HG03025 (cell line): Measurements from ENCODE around the gene TMEM134.

Experiments
- ATAC-seq: cut with Tn5 transposase; IDR thresholded peaks from one replicate; pipeline ENCODE4 v1.9.1; 2021; ENCODE audit warnings: mild to moderate bottlenecking, moderate library complexity; ENCODE audit not compliant: unreplicated experiment, low FRiP score

The TMEM134 gene

DNA sequence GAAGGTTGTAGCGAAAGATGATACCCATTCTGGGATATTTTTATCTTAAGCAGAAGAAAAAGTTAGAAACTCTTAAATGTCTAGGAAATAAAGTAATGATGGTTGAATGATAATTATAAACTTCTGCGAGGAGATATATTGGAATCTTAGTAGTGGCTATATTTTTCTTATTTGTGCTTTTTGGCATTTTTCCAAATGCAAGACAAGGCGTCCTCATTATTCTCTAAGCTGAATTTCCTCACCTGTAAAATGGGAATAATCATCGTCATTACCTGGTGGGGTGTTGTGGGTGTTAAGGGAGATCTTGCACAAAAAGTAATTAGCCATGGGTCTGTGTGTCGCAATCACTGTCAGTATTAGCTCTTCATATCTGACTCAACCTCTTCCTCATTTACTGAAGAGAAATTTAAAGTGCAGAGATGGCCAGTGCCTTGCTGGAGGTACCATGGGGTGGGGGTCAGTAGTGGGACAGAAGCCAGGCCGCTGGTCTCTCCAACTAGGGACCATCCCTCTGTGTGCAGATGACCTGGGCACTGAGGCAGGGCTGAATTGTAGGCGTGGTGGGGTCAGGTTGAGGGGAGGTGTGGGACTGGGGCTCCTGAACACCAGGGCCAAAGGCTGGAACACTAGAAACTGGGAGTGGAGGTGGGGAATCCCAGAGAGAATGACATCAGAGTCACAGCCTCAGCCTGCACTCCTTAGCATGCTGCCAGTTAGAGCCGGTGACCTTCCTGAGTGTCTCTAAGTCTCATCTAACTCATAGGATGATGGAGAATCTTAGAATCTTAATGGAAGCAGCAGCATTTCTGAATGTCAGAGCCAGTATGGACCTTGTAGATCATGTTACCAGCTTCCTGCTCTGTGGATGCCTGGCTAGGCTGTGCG lies 32.0 kb upstream of the TMEM134 start:
- ATAC-seq = no peak

DNA sequence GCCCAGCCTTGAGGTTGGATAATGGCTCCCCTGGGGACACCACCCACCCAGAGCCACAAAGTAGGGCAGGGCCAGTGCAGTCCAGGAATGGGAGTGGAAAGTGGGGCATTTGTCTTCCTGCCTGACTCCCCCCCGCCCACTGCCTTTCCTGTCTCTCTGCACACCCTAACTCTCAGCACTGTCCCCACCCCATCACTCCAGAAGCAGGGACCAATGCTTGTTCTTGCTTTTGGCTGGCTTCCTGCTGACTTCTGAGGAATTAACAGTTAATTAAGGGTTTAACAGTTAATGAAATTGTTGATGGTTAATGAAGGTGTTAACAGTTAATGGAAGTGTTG lies 31.4 kb upstream of the TMEM134 start:
- no peak for ATAC-seq

DNA sequence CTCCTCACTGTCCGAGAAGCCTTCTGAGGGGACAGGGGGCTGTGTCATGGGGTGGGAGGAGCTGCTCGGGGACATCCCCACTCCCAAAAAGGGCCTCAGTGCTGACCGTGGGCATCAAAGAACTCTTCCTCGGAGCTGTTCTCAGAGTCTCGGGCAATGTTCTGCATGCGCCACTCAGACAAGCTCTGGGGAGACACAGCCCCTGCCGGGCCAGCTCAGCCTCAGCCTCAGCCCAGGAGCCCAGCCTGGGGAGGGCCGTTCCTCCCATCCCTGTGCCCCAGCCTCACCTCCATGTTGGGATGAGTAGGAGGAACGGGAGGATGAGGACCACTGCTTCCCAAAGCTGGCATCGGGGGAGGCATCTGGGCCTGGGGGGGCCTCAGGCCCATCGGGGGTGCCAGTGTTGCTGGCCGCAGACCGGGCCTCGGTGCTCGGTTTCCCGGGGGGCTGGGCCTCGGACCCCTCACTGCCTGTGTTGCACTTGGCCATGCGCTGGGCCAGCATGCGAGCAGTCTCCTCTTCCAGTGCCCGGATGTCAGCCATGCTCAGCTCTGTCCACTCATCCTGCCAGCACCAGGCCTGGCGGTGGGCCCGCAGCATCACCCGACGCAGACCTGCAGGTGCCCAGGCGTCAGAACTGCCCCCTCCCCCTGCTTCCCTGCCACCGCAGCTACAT lies 30.9 kb upstream of the TMEM134 start:
- ATAC-seq = no peak

DNA sequence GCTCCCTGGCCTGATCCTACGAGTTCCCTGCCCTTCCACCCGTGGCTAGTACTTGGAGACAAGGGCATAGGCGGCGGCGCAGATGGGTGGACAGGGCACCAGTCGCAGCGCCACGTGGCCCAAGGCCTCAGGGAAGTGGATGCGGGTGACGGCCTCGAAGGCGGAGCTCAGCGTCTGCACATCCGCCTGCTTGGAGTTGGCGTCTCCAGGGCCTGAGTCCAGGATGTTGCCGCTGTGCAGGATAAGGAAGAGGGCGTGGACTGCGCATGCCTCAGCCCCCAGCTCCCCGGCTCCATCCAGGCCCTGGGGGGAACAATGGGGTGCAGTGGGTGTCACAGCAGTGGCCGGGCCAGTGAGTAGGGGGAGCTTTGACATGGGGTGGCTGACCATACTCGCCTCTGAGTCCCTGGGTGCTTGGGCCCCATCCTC lies 29.5 kb upstream of the TMEM134 start:
- ATAC-seq = no peak

DNA sequence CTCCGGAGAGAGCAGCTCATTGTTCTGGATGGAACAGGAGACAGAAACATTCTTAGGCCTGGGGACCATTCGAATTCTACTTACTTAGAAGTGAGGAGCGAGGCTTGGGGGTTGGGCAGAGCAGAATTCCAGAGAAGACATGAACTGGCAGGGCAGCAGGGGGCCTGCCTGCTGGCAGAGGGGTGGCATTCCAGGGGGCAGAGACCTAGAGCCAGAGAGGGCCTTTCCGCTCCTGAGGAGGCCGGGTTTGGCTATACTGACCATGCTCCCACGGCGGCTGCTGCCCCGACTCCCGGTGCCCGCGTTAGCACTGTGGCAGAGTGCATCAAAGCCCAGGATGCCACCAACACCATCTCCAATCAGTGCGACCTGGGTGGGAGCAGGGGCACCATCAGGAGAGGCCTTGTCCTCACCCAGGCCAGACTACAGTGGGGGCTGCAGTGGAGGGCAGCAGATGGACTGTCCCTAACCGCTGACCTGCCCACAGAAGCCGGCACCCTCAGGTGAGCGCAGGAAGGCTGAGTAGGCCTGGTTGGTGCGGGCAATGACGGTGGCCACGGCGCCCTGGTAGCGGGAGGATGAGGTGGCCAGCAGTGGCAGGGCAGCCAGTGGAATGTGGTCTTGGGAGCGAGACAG lies 28.7 kb upstream of the TMEM134 start:
- no peak for ATAC-seq

DNA sequence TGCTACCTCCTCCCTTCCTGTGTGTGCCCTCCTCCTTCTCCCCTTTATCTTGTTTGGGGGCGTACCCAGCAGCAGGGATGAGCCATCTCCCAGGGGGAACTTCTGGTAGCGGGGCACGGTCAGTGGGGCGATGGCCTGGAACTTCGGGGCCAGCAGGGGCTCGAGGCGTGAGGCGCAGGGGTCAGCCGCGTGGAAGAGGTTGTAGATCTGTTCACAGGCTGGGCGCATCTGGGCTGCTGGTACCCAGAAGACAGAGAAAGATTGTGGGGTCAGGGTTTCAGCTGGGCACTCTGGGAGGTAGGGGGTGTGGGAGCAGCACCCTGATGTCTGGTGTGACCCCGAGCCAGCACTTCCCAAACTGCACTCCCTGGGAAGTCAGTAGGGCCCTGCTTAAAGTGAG lies 27.1 kb upstream of the TMEM134 start:
- ATAC-seq = no peak

DNA sequence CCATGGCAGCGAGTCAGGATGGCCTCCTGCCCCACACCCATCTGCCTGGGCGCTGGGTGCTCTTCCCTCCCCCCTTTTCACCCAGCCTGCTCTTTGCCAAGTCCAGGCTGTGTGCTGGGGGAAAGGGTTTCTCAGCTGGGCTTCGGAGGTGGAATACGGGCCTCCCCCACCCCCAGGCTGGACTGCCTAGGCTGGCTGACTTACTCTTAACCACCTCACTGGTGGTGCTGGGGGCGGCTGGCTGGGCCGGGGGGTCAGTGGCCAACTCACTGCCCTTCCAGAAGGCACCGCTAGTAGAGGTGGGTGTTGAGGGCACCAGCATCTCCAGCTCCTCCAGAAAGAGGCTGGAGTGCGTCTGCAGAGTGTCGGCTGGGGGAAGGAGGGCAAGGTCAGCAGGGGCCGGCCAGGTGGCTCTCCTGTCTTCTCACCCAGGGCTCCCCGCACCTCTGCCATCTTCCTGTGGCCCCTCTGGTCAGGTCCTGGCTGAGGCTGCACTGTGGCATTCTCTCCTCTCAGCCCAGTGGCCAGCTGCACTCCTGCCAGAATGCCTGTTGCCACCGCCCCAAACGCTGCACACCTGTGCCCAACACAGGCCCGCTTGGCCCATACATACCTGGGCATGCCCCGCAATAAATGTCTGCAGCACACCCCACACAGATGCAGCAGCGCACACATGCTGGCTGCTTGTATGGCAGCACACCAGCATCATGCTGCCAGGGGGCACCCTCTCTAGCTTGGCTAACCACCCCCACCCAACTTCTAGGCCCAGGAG lies 26.4 kb upstream of the TMEM134 start:
- ATAC-seq = no peak

DNA sequence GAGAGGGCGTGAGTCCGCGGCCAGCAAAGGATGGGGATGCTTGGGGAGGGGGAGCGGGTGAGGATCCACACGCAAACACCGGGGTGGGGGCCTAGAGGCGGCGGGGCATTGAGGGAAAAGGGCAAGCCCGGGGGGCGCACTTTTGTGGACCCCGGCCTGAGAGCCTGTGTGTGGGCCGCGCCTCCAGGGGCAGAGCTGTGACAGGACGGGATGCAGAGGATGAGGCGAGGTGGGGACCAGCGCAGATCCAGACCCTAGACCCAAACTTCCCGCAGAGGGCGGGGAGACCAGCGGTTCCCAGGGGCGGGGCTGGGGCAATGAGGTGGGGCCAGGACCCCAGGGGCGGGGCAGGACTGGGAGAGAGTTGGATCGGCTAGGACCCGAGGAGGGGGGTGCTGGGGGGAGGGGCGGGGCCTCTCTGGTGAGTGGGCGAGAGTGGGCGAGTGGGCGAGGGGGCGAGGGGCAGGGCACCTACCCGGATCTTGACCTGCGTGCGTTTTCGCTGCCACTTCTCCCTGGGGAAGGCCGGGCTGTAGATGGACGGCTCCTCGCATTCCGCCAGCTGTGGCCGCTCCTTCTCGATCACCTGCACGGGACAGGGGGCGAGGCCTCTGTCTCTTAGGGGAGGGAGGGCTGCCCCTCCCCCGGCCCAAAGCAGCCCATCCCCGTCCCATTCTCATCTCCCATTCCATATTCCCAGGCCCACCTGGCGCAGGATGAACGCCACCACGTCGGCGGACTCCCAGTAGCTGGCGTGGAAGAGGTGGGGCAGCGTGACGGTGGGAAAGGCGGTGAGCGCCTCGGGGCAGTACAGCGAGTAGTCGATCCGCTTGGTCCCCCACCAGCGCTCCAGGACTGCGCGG lies 25.6 kb upstream of the TMEM134 start:
- no peak for ATAC-seq

DNA sequence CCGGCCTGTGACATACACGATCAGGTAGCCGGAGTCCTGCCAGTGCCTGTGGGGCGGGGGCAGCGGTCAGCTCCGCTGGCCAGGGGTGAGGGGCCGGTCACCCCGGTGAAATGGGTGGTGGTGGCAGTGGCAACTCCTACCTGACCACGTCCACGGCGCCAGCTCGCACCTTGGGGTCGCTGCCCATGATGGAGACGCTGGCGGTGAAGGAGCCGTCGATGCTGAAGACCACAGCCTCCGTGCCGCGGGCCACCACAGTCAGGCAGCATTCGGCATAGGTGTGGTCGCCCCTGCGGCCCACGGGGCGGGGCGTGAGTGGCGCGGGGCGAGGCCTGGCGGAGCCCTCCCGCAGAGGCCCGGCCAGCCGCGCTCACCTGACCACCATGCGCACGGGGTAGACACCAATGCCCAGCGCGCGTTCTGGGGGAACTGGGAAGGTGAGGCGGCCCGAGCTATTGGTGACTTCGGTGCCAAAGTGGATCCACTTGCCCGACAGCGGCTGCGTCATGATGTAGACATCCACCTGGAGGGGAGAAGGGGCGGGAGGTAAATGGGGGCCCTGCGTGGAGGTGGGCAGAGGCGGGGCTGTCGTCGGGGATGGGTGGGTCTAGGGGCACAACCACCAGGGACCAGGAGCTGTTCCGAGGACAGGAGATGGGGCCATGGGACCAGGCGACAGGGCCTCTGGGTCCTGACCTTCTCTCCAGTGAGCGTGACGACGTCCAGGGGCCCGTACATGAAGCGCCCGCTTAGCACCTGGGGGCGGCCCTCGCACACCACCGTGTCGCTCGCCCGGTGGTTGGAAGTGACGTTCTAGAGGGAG lies 24.7 kb upstream of the TMEM134 start:
- no peak for ATAC-seq

DNA sequence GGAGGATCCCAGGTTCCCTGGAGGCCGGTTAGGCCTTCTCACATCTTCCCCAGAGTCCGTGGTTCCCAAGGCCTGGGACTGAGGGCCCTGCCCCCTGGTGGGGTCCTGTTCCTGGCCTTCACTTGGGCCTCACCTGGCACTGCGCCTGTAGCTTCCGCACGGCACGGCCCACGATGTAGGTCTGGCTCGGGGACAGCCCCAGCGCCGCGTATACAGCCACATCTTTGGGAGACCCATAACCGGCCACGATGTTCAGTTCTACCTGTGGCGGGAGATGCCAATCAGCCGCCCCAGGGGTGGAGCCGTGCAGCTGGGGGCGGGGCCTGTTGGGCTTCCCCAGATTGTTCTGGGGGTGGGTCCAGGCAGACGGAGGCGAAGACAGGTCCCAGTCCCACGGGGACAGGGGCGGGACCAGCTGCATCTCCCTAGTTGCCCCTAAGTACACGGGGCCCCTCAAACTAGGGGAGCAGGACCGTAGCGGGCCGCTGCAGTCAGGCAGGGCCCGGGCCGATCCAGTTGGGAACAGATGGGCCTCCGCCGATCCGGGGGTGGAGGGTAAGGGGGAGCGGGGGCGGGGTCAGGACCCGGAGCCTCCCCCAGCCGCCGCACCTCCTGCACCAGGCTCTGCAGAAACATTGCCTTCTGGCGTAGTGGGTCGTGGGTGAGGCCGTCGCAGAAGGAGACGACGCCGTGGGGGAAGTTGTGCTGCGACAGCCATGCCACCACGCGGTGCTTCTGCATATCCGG lies 23.9 kb upstream of the TMEM134 start:
- ATAC-seq = no peak

DNA sequence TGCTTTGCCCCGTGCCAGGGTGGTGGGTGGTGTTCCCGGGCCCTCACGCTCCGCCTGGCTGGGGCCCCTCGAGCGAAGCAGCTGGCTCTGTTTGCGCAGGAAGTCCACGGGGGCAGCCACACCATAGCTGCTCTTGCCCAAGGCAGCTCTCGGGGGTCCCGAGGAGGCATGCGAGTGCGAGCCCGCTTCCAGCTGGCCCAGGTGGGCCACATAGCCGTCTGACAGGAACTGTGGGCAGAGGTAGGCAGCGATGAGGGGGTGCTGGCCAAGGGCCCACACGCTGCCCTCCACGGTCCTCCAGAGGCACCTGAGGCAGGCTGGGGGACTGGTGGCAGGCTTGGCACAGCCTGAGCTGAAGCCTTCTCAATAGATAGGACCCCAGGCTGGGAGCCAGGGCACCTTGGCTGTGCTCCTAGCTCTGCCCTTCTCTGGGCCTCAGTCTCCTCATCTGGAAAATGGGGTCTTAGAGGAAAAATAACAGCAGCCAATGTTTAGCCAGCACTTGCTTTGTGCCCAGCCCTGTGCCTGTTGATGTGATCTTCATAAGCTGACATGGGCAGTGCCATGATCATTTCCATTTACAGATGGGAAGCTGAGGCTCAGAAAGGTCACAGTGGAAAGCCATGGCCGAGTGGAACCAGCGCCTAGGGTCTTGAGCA lies 23.1 kb upstream of the TMEM134 start:
- no peak for ATAC-seq

DNA sequence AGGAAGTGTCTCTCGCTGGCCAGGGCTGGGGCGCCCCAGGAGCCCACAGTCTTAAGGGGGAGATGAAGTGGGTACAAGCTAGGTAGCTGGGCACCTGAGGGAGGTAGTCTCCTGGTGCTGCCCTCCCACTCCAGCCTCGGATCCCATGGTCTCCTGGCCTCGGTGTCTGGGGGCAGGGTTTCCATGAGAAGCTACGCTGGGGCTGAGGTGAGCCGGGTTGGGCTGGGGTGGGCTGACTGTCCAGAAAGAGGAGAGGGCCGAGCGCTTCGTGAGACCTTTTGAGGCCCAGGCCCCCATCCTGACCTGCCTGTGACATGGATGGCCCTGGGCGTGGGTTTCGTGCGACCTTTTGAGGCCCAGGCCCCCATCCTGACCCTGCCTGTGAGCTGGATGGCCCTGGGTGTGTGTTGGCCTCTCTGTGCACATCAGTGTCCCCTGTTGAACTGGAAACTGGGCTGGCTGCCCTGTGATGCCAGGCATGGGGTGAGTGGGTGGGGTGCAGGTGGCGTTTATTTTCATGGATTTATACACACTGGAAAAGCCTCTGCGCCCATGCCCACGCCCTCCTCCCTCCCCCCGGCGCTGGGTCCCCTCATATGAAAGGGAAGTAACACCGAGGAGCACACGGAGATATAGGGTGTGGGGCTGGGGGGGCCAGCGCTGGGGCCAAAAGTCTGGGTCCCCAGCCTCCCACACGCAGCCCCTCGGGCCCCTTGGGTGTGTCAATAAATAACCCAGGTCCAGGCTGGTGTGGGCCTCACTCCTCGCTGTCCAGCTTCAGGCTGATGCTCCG lies 22.4 kb upstream of the TMEM134 start:
- no peak for ATAC-seq

DNA sequence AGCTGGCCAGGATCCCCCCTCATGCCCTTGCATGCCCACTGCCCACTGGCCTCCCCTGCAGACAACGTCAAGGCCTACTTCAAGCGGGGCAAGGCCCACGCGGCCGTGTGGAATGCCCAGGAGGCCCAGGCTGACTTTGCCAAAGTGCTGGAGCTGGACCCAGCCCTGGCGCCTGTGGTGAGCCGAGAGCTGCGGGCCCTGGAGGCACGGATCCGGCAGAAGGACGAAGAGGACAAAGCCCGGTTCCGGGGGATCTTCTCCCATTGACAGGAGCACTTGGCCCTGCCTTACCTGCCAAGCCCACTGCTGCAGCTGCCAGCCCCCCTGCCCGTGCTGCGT lies 21.6 kb upstream of the TMEM134 start:
- ATAC-seq = no peak

DNA sequence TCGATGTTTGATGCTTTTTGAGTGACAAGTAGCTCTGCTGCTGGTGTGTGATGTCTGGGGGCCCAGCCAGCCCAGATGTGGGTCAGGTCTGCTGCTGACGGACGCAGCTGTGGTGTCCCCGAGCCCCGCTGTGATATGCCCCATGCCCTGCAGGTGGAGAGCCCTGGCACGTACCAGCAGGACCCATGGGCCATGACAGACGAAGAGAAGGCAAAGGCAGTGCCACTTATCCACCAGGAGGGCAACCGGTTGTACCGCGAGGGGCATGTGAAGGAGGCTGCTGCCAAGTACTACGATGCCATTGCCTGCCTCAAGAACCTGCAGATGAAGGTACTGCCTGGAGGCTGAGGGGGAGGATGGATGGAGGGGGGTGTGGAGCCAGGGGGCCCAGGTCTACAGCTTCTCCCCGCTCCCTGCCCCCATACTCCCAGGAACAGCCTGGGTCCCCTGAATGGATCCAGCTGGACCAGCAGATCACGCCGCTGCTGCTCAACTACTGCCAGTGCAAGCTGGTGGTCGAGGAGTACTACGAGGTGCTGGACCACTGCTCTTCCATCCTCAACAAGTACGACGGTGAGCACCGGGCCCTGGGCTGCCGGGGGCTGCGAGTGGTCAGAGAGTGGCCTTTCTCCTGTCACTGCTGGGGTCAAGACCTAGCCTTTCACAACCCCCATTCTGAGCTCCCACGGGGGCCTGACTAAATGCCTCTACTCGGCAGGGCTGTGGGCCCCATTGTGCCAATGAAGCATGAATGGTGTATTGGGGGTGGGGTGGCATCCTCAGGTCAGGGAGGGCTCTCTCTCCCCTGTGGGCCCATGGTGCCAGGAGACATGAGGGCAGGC lies 21.1 kb upstream of the TMEM134 start:
- ATAC-seq = no peak

DNA sequence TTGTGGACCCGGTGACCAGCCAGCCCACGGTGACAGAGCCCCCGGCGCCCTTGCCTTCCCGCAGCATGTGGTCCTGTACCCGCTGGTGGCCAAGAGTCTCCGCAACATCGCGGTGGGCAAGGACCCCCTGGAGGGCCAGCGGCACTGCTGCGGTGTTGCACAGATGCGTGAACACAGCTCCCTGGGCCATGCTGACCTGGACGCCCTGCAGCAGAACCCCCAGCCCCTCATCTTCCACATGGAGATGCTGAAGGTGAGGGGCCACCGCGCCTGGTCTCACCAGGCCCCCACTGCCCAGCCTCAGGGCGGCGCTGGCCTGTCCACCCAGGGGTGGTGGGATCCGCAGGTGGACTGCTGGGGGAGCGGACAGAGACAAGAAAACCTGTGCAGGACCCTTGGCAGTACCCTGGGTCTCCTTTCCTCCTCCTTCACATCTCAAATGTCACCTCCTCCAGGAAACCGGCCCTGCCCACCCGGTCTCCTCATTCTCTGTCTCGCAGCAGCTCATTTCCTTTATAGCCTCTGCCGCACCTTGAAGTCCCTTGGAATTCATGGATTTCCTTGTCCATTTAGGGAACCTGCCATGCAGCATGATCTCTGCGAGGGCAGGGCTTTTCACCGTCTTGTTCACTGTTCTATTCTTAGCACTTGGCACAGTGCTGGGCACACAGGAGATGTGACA lies 20.3 kb upstream of the TMEM134 start:
- no peak for ATAC-seq
